Neural progenitor cell (in vitro differentiated cells): Measurements from ENCODE around the gene DLG2. TPM values are rescaled to one million over a fixed set of nuclear protein-coding genes. Genes with fewer than 3 reads are reported as not detected.

Source experiments
- DNase-seq: peaks from one replicate; pipeline ENCODE4 v3.0.0-alpha.2; 2016; ENCODE audit warnings: low spot score
- H2AFZ ChIP-seq: fragments of 200-600 bp; sonication (generic); replicated peaks from 2 replicates; pipeline ENCODE4 v1.6.1; 2016; ENCODE audit warnings: antibody characterized with exemption
- H3F3A ChIP-seq: fragments of 200-600 bp; sonication (generic); 2 replicates; pipeline ENCODE4 v1.6.1; 2016; ENCODE audit warnings: antibody characterized with exemption, low read depth
- H3K27ac ChIP-seq: fragments of 200-600 bp; sonication (generic); 2 replicates; pipeline ENCODE4 v1.5.1; 2016; ENCODE audit warnings: mild to moderate bottlenecking
- H3K27me3 ChIP-seq: fragments of 200-600 bp; sonication (generic); 2 replicates; pipeline ENCODE4 v1.6.1; 2016; ENCODE audit warnings: mild to moderate bottlenecking, moderate library complexity
- H3K36me3 ChIP-seq: fragments of 200-600 bp; sonication (generic); 2 replicates; pipeline ENCODE4 v1.5.1; 2016
- H3K4me1 ChIP-seq: fragments of 200-600 bp; sonication (generic); 2 replicates; pipeline ENCODE4 v1.6.1; 2016; ENCODE audit warnings: mixed run types
- H3K4me2 ChIP-seq: fragments of 200-600 bp; sonication (generic); 2 replicates; pipeline ENCODE4 v1.6.1; 2016
- H3K4me3 ChIP-seq: fragments of 200-600 bp; sonication (generic); 2 replicates; pipeline ENCODE4 v1.5.1; 2016
- H3K79me2 ChIP-seq: fragments of 200-600 bp; sonication (generic); 2 replicates; pipeline ENCODE4 v1.6.1; 2016; ENCODE audit warnings: low read depth
- H3K9ac ChIP-seq: fragments of 200-600 bp; sonication (generic); 2 replicates; pipeline ENCODE4 v1.6.1; 2016
- H3K9me3 ChIP-seq: fragments of 200-600 bp; sonication (generic); 2 replicates; pipeline ENCODE4 v1.5.1; 2016; ENCODE audit warnings: low read depth
- H4K20me1 ChIP-seq: fragments of 200-600 bp; sonication (generic); 2 replicates; pipeline ENCODE4 v1.6.1; 2016; ENCODE audit warnings: low read depth
- H3K27ac Mint-ChIP-seq: 3 replicates; pipeline ENCODE4 v1.8.0; 2021; ENCODE audit warnings: mixed read lengths
- H3K27me3 Mint-ChIP-seq: 2 replicates; pipeline ENCODE4 v1.8.0; 2022; ENCODE audit warnings: low read depth, mild to moderate bottlenecking, inconsistent platforms, moderate library complexity, mixed read lengths; ENCODE audit not compliant: insufficient read depth
- H3K36me3 Mint-ChIP-seq: 3 replicates; pipeline ENCODE4 v1.8.0; 2021; ENCODE audit warnings: mixed read lengths
- H3K4me1 Mint-ChIP-seq: 3 replicates; pipeline ENCODE4 v1.8.0; 2021; ENCODE audit warnings: mixed read lengths
- H3K4me3 Mint-ChIP-seq: 3 replicates; pipeline ENCODE4 v1.8.0; 2021; ENCODE audit warnings: mild to moderate bottlenecking, moderate library complexity, mixed read lengths
- H3K9me3 Mint-ChIP-seq: 3 replicates; pipeline ENCODE4 v1.8.0; 2020; ENCODE audit warnings: mixed read lengths
- EZH2 ChIP-seq: fragments of 200-600 bp; sonication (generic); IDR thresholded peaks from 2 replicates; pipeline ENCODE4 v1.6.1; 2017; ENCODE audit warnings: antibody characterized with exemption, mild to moderate bottlenecking, moderate library complexity
- EZH2phosphoT487 ChIP-seq: fragments of 200-600 bp; sonication (generic); IDR thresholded peaks from 2 replicates; pipeline ENCODE4 v1.6.1; 2017; ENCODE audit warnings: antibody characterized with exemption
- total RNA-seq: library from RNA; depleted of rRNA; stranded (reverse); fragments of >200 nt; gene quantifications from 2 replicates; pipeline ENCODE4 v1.2.3, GENCODE V29; 2015; ENCODE audit warnings: low replicate concordance
- TF ChIP-seq, protein P1 (sequence below): fragments of 200-600 bp; sonication (generic); IDR thresholded peaks from 2 replicates; pipeline ENCODE4 v1.5.1; 2017; ENCODE audit warnings: antibody characterized with exemption, mild to moderate bottlenecking

DLG2 gene
- total RNA-seq, 1 donor from 2014 or later, result 7.5 TPM

DNA sequence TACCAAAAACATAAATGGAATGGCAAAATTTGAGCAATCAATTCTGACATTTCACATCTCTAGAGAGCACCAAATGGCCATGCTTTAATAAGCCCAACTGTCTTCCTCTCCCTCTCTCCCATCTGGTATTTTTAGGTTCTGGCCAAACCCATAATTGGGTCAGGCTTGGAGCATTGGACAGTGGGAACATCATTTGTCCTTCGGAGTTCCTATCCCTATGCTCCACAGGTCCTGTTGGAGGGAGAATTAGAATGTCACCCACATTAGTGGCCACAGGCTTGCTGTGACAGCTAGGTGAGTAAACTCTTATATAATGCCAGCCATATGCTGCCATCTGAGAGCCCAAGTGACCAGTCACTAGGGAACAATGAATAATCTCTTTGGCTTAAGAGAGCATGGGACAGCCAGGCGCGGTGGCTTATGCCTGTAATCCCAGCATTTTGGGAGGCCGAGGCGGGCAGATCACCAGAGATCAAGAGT is 2090.0 kb downstream of the DLG2 start:
- H3K27me3 Mint-ChIP-seq, result peaks cover 2% of the 10 kb centered on the region
- no peak overlapping the region for H3K27ac Mint-ChIP-seq
- no peak for DNase-seq
- Histone ChIP-seq H3K27ac (no peak overlapping the region), H4K20me1 (no peaks in the 10 kb centered on the region), H3F3A (no peaks in the 10 kb centered on the region), H3K9ac (no peak overlapping the region), H3K27me3 (no peaks in the 10 kb centered on the region), H3K4me2 (no peak overlapping the region), H3K4me3 (no peak overlapping the region), H3K4me1 (no peaks in the 10 kb centered on the region), H3K9me3 (no peaks in the 10 kb centered on the region), H3K79me2 (no peaks in the 10 kb centered on the region), H2AFZ (no peak overlapping the region), H3K36me3 (no peaks in the 10 kb centered on the region)
- H3K4me3 Mint-ChIP-seq, result no peak overlapping the region
- no peaks in the 10 kb centered on the region for H3K36me3 Mint-ChIP-seq
- H3K9me3 Mint-ChIP-seq, result no peaks in the 10 kb centered on the region
- H3K4me1 Mint-ChIP-seq, result peaks cover 20% of the 10 kb centered on the region
- TF ChIP-seq, protein P1, sequence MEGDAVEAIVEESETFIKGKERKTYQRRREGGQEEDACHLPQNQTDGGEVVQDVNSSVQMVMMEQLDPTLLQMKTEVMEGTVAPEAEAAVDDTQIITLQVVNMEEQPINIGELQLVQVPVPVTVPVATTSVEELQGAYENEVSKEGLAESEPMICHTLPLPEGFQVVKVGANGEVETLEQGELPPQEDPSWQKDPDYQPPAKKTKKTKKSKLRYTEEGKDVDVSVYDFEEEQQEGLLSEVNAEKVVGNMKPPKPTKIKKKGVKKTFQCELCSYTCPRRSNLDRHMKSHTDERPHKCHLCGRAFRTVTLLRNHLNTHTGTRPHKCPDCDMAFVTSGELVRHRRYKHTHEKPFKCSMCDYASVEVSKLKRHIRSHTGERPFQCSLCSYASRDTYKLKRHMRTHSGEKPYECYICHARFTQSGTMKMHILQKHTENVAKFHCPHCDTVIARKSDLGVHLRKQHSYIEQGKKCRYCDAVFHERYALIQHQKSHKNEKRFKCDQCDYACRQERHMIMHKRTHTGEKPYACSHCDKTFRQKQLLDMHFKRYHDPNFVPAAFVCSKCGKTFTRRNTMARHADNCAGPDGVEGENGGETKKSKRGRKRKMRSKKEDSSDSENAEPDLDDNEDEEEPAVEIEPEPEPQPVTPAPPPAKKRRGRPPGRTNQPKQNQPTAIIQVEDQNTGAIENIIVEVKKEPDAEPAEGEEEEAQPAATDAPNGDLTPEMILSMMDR, result no peak
- no peak for TF ChIP-seq EZH2
- TF ChIP-seq EZH2phosphoT487, result no peak

DNA sequence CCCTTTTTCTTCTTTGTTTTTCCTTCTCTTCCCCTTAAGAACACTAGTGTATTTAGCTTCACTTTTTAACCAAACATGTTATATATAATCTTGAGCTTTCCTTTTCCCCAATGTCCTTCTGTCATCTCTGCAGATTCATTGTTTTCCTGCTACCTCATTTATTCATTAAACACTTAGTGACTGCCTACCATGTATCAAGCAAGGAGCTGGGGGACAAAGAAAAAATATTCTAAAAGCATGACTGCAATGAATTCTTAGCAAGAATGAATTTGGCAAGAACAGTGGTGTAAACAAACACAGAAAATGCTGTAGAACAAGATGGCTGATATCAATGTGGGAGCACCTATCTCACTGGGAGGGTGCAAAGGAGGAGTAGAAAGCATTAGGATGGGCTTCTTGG is 2094.0 kb downstream of the DLG2 start:
- no peaks in the 10 kb centered on the region for H3K79me2 ChIP-seq
- no peaks in the 10 kb centered on the region for H3F3A ChIP-seq
- H3K9me3 ChIP-seq, result no peaks in the 10 kb centered on the region
- no peak overlapping the region for H3K4me3 ChIP-seq
- no peaks in the 10 kb centered on the region for H3K36me3 ChIP-seq
- Mint-ChIP-seq H3K27ac (no peak overlapping the region), H3K9me3 (no peaks in the 10 kb centered on the region), H3K4me1 (peaks cover 9% of the 10 kb centered on the region), H3K27me3 (peaks cover 3% of the 10 kb centered on the region), H3K4me3 (no peak overlapping the region), H3K36me3 (no peaks in the 10 kb centered on the region)
- H4K20me1 ChIP-seq, result no peaks in the 10 kb centered on the region
- H3K4me1 ChIP-seq, result no peaks in the 10 kb centered on the region
- TF ChIP-seq, protein P1, result no peak
- TF ChIP-seq EZH2phosphoT487 (no peak), EZH2 (no peak)
- no peak overlapping the region for H3K4me2 ChIP-seq
- no peaks in the 10 kb centered on the region for H3K27me3 ChIP-seq
- no peak overlapping the region for H3K27ac ChIP-seq
- no peak for DNase-seq
- no peak overlapping the region for H2AFZ ChIP-seq
- no peak overlapping the region for H3K9ac ChIP-seq

DNA sequence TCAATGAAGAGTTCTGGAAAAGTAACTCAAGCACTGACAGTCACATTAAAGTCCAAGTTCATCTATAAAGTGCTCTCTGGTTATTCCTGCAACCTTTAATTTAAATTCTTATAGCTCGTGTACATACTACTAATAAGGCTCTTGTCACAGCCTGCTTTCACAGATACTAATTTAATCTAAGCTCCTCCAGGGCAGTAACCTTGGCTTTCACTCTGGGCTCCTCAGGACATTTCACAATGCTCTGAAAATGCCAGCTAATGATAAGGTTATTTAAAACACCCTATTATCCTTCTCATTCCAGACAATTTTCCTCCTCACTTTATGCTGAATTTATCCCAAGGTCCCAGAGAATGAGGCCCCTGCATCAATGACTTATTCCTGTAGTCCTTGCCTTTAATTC is 2098.3 kb downstream of the DLG2 start:
- no peak for DNase-seq
- Mint-ChIP-seq H3K36me3 (no peaks in the 10 kb centered on the region), H3K9me3 (no peaks in the 10 kb centered on the region), H3K27ac (no peak overlapping the region), H3K4me1 (peaks cover 4% of the 10 kb centered on the region), H3K27me3 (peaks cover 2% of the 10 kb centered on the region), H3K4me3 (no peak overlapping the region)
- Histone ChIP-seq H4K20me1 (no peaks in the 10 kb centered on the region), H3K4me1 (no peaks in the 10 kb centered on the region), H3K9ac (no peak overlapping the region), H3K27ac (no peak overlapping the region), H2AFZ (no peak overlapping the region), H3K36me3 (no peaks in the 10 kb centered on the region), H3K27me3 (no peaks in the 10 kb centered on the region), H3K4me3 (no peak overlapping the region), H3K4me2 (no peak overlapping the region), H3K79me2 (no peaks in the 10 kb centered on the region), H3K9me3 (no peaks in the 10 kb centered on the region), H3F3A (no peaks in the 10 kb centered on the region)
- no peak for TF ChIP-seq EZH2phosphoT487
- no peak for TF ChIP-seq EZH2
- TF ChIP-seq, protein P1, result no peak
